DND-41 (cell line): ENCODE measurements around the gene EFNB3.

Experiments
- CTCF ChIP-seq: IDR thresholded peaks from 2 replicates; pipeline ENCODE4 v1.5.1; 2012; ENCODE audit warnings: borderline replicate concordance, low read length, moderate library complexity, mild to moderate bottlenecking; ENCODE audit not compliant: poor library complexity, severe bottlenecking; ENCODE audit errors: extremely low read depth
- EZH2 ChIP-seq: IDR thresholded peaks from 3 replicates; pipeline ENCODE4 v1.6.1; 2012; ENCODE audit warnings: borderline replicate concordance, low read depth, mild to moderate bottlenecking, moderate library complexity, low read length, inconsistent platforms; ENCODE audit not compliant: severe bottlenecking

DNA sequence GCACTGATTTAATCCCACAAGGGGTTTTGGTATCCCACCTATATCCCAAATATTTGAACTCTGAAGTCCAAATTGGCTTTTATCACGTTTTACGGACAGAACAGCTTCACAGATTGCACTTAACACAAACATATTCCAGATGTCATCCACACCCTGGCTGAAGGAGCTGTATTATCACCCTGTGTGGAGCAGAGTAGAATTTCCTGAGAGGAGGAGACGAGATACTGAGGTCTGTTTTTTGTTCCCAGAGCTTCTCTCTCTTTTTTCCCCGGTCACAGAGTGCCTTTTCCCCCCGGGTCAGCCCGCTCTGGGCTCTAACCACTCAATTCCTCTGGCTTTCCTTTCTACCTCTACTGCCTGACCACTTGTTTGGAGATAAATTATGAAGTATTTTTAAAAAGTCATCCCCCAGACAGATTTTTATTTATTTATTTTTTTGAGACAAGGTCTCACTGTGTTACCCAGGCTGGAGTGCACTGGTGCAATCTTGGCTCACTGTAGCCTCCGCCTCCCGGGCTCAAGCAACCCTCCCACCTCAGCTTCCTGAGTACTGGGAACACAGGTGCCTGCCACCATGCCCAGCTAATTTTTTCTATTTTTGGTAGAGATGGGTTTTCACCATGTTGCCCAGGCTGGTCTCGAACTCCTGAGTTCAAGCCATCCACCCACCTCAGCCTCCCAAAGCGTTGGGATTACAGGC lies 43.2 kb downstream of the EFNB3 start:
- TF ChIP-seq CTCF, result no peak
- no peak for TF ChIP-seq EZH2
